ENCODE data around the gene VWA5B1.
"Not testable (repeated sequence)": the region's sequence is repeated elsewhere in the genome, so short reads cannot be mapped to it uniquely, and the experiment has no call there.

- not testable (repeated sequence) for TF ChIP-seq CTCF (IDR thresholded peaks at IDR 0.05; ENCODE audit: extremely low read depth in 1 of 2, insufficient read depth in 1 of 2, low read depth in 1 of 2, low read length in 2 of 2); POLR2A (IDR thresholded peaks at IDR 0.05; ENCODE audit: low read depth, low read length); POLR2AphosphoS5 (IDR thresholded peaks at IDR 0.05; ENCODE audit: insufficient read depth, low read depth, low read length); MAX (IDR thresholded peaks at IDR 0.05; ENCODE audit: insufficient read depth, insufficient read length); EZH2 (IDR thresholded peaks at IDR 0.05; ENCODE audit: borderline replicate concordance, low read depth, low read length, severe bottlenecking); JUN (IDR thresholded peaks at IDR 0.05; ENCODE audit: borderline replicate concordance, insufficient read depth, insufficient read length, low read depth)
Measured at GRCh38 chr1:20287696-20288095, 3.0 kb upstream of the VWA5B1 start.
